IMR-90 (cell line): ENCODE measurements around the gene FCN1. TPM values are rescaled to one million over a fixed set of nuclear protein-coding genes. Genes with fewer than 3 reads are reported as not detected.

Source experiments
- ATAC-seq: fragments of 200-7000 bp; cut with Tn5 transposase; 2 replicates; pipeline ENCODE4 v1.9.1; 2020; ENCODE audit warnings: low read depth, mild to moderate bottlenecking, moderate library complexity
- BruUV-seq: library from RNA; stranded (reverse); fragments of 400-500 nt; replicated peaks from 2 replicates; lab custom pipeline; 2021; lab: Mats Ljungman, UMichigan
- CTCF ChIA-PET: fragments of 300-600 bp; formaldehyde crosslinking; extraction: SDS; loops from one replicate; lab custom pipeline; 2021; ENCODE audit warnings: antibody characterized with exemption; lab: Yijun Ruan, JAX
- POLR2A ChIA-PET: fragments of 300-600 bp; sonication (Branson Sonifier 250); formaldehyde crosslinking; loops from one replicate; lab custom pipeline; 2022; ENCODE audit warnings: antibody characterized with exemption; ENCODE audit not compliant: unreplicated experiment; lab: Charles Lee
- DNase-seq: peaks from one replicate; pipeline ENCODE4 v3.0.0; 2013
- H2AFZ ChIP-seq: replicated peaks from 2 replicates; pipeline ENCODE3; 2013; ENCODE audit warnings: low read length, mild to moderate bottlenecking; ENCODE audit not compliant: poor library complexity
- H2AK5ac ChIP-seq: 2 replicates; pipeline ENCODE4 v1.6.1; 2013; ENCODE audit warnings: low read depth, low read length, inconsistent platforms
- H2AK9ac ChIP-seq: replicated peaks from 2 replicates; pipeline ENCODE3; 2013; ENCODE audit warnings: mild to moderate bottlenecking, low read depth, low read length, moderate library complexity; ENCODE audit not compliant: poor library complexity
- H2BK120ac ChIP-seq: 2 replicates; pipeline ENCODE4 v1.6.1; 2013; ENCODE audit warnings: low read depth, low read length, inconsistent platforms
- H2BK15ac ChIP-seq: 3 replicates; pipeline ENCODE4 v1.6.1; 2013; ENCODE audit warnings: low read depth, low read length, inconsistent platforms
- H2BK20ac ChIP-seq: 2 replicates; pipeline ENCODE4 v1.6.1; 2013; ENCODE audit warnings: low read depth, mild to moderate bottlenecking, inconsistent platforms, low read length, moderate library complexity
- H2BK5ac ChIP-seq: 2 replicates; pipeline ENCODE4 v1.6.1; 2013; ENCODE audit warnings: mild to moderate bottlenecking, low read depth, low read length, inconsistent platforms; ENCODE audit not compliant: poor library complexity, severe bottlenecking
- H3K14ac ChIP-seq: replicated peaks from 2 replicates; pipeline ENCODE4 v1.6.1; 2013; ENCODE audit warnings: low read depth, low read length, inconsistent platforms
- H3K18ac ChIP-seq: 2 replicates; pipeline ENCODE4 v1.6.1; 2013; ENCODE audit warnings: low read depth, low read length, control low read depth
- H3K23ac ChIP-seq: 2 replicates; pipeline ENCODE4 v1.6.1; 2013; ENCODE audit warnings: low read depth, low read length, inconsistent platforms
- H3K27ac ChIP-seq: 2 replicates; pipeline ENCODE4 v1.5.1; 2013; ENCODE audit warnings: mild to moderate bottlenecking, control low read depth, low read length; ENCODE audit not compliant: insufficient read depth
- H3K27me3 ChIP-seq: 2 replicates; pipeline ENCODE4 v1.6.1; 2013; ENCODE audit warnings: low read length; ENCODE audit not compliant: control insufficient read depth, insufficient read depth
- H3K36me3 ChIP-seq: 2 replicates; pipeline ENCODE4 v1.6.1; 2013; ENCODE audit warnings: low read length, mixed read lengths; ENCODE audit not compliant: control insufficient read depth, insufficient read depth
- H3K4ac ChIP-seq: 2 replicates; pipeline ENCODE4 v1.6.1; 2013; ENCODE audit warnings: low read depth, low read length, inconsistent platforms
- H3K4me1 ChIP-seq: 2 replicates; pipeline ENCODE4 v1.6.1; 2013; ENCODE audit warnings: low read length, mixed read lengths; ENCODE audit not compliant: control insufficient read depth, insufficient read depth
- H3K4me2 ChIP-seq: 2 replicates; pipeline ENCODE4 v1.6.1; 2013; ENCODE audit warnings: low read depth, mild to moderate bottlenecking, control low read depth, low read length, moderate library complexity
- H3K4me3 ChIP-seq: 2 replicates; pipeline ENCODE4 v1.5.1; 2013; ENCODE audit warnings: low read depth, mild to moderate bottlenecking, control low read depth, low read length, moderate library complexity; ENCODE audit not compliant: insufficient read depth
- H3K56ac ChIP-seq: 2 replicates; pipeline ENCODE4 v1.6.1; 2013; ENCODE audit warnings: low read length, inconsistent platforms; ENCODE audit not compliant: insufficient read depth; ENCODE audit errors: extremely low read depth
- H3K79me1 ChIP-seq, 2 experiments: 2 replicates each; pipeline ENCODE4 v1.6.1; 2013; ENCODE audit warnings: low read length in 2 of 2, inconsistent platforms in 1 of 2, low read depth in 1 of 2
- H3K9ac ChIP-seq: 2 replicates; pipeline ENCODE4 v1.6.1; 2013; ENCODE audit warnings: low read depth, low read length, control low read depth
- H3K9me1 ChIP-seq: 2 replicates; pipeline ENCODE4 v1.6.1; 2013; ENCODE audit warnings: low read length, inconsistent platforms; ENCODE audit not compliant: insufficient read depth
- H3K9me3 ChIP-seq: 2 replicates; pipeline ENCODE4 v1.6.1; 2013; ENCODE audit warnings: low read length; ENCODE audit not compliant: control insufficient read depth, insufficient read depth
- H4K20me1 ChIP-seq: 2 replicates; pipeline ENCODE4 v1.6.1; 2013; ENCODE audit warnings: low read length, inconsistent platforms; ENCODE audit not compliant: insufficient read depth
- H4K5ac ChIP-seq: 2 replicates; pipeline ENCODE4 v1.6.1; 2013; ENCODE audit warnings: mild to moderate bottlenecking, low read depth, low read length, control low read depth
- H4K8ac ChIP-seq, 2 experiments: 2 replicates each; pipeline ENCODE4 v1.6.1; 2013; ENCODE audit warnings: low read depth in 2 of 2, low read length in 2 of 2, control low read depth in 1 of 2, inconsistent platforms in 1 of 2
- H4K91ac ChIP-seq: 2 replicates; pipeline ENCODE4 v1.6.1; 2013; ENCODE audit warnings: low read depth, low read length, inconsistent platforms; ENCODE audit not compliant: insufficient read depth
- CEBPB ChIP-seq: IDR thresholded peaks from 2 replicates; pipeline ENCODE4 v1.6.1; 2012; ENCODE audit warnings: low read depth, low read length, improper control_type of control experiment
- MAFK ChIP-seq: IDR thresholded peaks from 2 replicates; pipeline ENCODE4 v1.6.1; 2012; ENCODE audit warnings: low read depth, low read length, improper control_type of control experiment
- MXI1 ChIP-seq: IDR thresholded peaks from 2 replicates; pipeline ENCODE4 v1.6.1; 2012; ENCODE audit warnings: low read depth, mild to moderate bottlenecking, low read length, moderate library complexity, borderline replicate concordance
- NFE2L2 ChIP-seq: fragments of 150-350 bp; IDR thresholded peaks from 2 replicates; pipeline ENCODE4 v1.6.1; 2016; ENCODE audit warnings: low read depth, mild to moderate bottlenecking, low read length
- POLR2A ChIP-seq: IDR thresholded peaks from 2 replicates; pipeline ENCODE4 v1.6.1; 2012; ENCODE audit warnings: mild to moderate bottlenecking, low read depth, low read length
- RAD21 ChIP-seq: IDR thresholded peaks from 2 replicates; pipeline ENCODE4 v1.6.1; 2012; ENCODE audit warnings: low read length, improper control_type of control experiment
- RCOR1 ChIP-seq: IDR thresholded peaks from 2 replicates; pipeline ENCODE4 v1.6.1; 2012; ENCODE audit warnings: mild to moderate bottlenecking, low read length, improper control_type of control experiment; ENCODE audit not compliant: insufficient replicate concordance
- RFX5 ChIP-seq: IDR thresholded peaks from 2 replicates; pipeline ENCODE4 v1.8.0; 2012; ENCODE audit warnings: low read depth, mild to moderate bottlenecking, low read length, moderate library complexity
- whole genome bisulfite sequencing, 2 experiments: methylation state at CpG; one replicate each; pipeline versions ENCODE4 v1.1.5 to v1.1.7; 2013; ENCODE audit warnings: missing lambda C conversion rate in 2 of 2; ENCODE audit not compliant: insufficient read length in 1 of 2; ENCODE audit errors: extremely low coverage in 2 of 2; 5-methylcytosine and 5-hydroxymethylcytosine counted together
- dilution Hi-C: fragments of 300-500 bp; cut with HindIII; formaldehyde crosslinking; loops from one replicate; pipeline ENCODE4 v1.14.3; 2018; ENCODE audit warnings: low sequenced_read_pairs; ENCODE audit not compliant: unreplicated experiment
- in situ Hi-C: fragments of 300-500 bp; cut with MboI; formaldehyde crosslinking; loops from 3 replicates; pipeline ENCODE4 v1.14.3; 2019; ENCODE audit warnings: low sequenced_read_pairs, inconsistent platforms, mixed read lengths
- intact Hi-C: fragments of 100-400 bp; cut with micrococcal nuclease; formaldehyde crosslinking; loops from 2 replicates; pipeline ENCODE4 v1.10.0; 2022
- polyA plus RNA-seq, 3 experiments: library from polyadenylated mRNA; depleted of rRNA; stranded (reverse); fragments of >200 nt; gene quantifications; 2 replicates each; pipeline ENCODE4 v1.2.3, GENCODE V29; 2012; ENCODE audit warnings: low replicate concordance in 1 of 3
- total RNA-seq: library from RNA; depleted of rRNA; stranded (reverse); fragments of >200 nt; gene quantifications from 2 replicates; pipeline ENCODE4 v1.2.3, GENCODE V29; 2012
- TF ChIP-seq, protein P1 (sequence below): conservative IDR thresholded peaks from 2 replicates; pipeline ENCODE4 v1.5.1; 2012; ENCODE audit warnings: mild to moderate bottlenecking, low read depth, low read length, improper control_type of control experiment

The FCN1 gene
- total and polyA plus RNA-seq, 2 of the 4 experiments (the other 2 are of a cell fraction): not detected

DNA sequence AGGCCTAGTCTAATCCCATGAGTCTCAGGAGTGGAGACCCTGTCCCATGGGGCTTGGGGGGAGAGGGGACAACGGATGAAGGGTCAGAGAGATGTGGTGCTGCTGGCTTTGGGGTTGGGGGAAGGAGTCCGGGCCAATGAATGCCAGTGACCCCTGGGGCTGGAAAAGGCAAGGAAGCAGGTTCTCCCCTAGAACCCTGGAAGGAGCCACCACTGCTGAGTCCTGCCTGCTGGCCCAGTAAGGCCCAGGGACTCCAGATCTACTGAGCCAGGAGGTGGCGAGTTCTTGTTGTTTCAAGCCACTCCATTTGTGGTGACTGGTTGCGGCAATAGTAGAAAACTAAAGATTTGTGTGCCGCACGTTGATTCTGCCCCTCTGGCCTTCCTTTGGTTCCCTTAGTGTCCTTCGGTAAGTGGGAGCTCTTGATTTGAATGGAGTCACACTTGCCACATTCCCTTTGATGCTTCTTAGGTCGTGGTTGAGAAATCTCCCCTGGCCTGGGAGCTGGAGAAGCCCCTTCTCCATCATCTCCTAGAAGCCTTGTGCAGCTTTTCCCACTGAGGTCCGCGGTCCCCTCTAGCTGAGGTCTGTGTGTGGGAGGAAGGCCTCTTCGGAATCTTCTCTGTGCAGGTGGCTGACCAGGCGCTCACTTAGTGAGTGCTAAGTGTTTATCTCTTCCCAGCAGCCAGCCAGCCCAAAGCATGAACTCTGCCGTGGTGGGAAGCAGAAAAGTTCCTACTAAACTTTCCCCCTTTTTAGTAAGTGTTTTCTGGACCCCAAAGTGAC lies 9.0 kb downstream of the FCN1 start:
- Histone ChIP-seq H3K9me3 (no peaks in the 10 kb centered on the region), H3K56ac (no peak overlapping the region), H2BK120ac (no peak overlapping the region), H3K14ac (no peak overlapping the region), H3K36me3 (no peaks in the 10 kb centered on the region), H3K9ac (no peak overlapping the region), H3K23ac (no peak overlapping the region), H4K91ac (no peak overlapping the region), H2BK5ac (no peak overlapping the region), H3K27me3 (peaks cover 41% of the 10 kb centered on the region), H3K4me1 (no peaks in the 10 kb centered on the region), H4K8ac (no peak overlapping the region), H2AK5ac (no peak overlapping the region), H4K5ac (no peak overlapping the region), H3K4me3 (no peak overlapping the region), H3K4ac (no peak overlapping the region), H2BK15ac (no peak overlapping the region), H4K20me1 (no peaks in the 10 kb centered on the region), H3K79me1 (no peaks in the 10 kb centered on the region), H2BK20ac (no peak overlapping the region), H3K18ac (no peak overlapping the region), H2AFZ (no peak overlapping the region), H2AK9ac (no peak overlapping the region), H3K27ac (no peak overlapping the region), H3K9me1 (no peaks in the 10 kb centered on the region; the same call in 1 of the 2 replicates), H3K4me2 (no peak overlapping the region)
- TF ChIP-seq RFX5 (no peak), RCOR1 (no peak), MXI1 (no peak), MAFK (no peak), RAD21 (no peak), POLR2A (no peak), NFE2L2 (no peak), CEBPB (no peak)
- TF ChIP-seq, protein P1, sequence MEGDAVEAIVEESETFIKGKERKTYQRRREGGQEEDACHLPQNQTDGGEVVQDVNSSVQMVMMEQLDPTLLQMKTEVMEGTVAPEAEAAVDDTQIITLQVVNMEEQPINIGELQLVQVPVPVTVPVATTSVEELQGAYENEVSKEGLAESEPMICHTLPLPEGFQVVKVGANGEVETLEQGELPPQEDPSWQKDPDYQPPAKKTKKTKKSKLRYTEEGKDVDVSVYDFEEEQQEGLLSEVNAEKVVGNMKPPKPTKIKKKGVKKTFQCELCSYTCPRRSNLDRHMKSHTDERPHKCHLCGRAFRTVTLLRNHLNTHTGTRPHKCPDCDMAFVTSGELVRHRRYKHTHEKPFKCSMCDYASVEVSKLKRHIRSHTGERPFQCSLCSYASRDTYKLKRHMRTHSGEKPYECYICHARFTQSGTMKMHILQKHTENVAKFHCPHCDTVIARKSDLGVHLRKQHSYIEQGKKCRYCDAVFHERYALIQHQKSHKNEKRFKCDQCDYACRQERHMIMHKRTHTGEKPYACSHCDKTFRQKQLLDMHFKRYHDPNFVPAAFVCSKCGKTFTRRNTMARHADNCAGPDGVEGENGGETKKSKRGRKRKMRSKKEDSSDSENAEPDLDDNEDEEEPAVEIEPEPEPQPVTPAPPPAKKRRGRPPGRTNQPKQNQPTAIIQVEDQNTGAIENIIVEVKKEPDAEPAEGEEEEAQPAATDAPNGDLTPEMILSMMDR: no peak
- in situ Hi-C loops (no loop called here), intact Hi-C loops (no loop called here), dilution Hi-C loops (no loop called here)
- CTCF ChIA-PET: no interaction called here
- POLR2A ChIA-PET: no interaction called here
- WGBS, 2 experiments: no CpG with 5 or more reads among the region's 13 CpGs
- BruUV-seq: no TSS peak
- ATAC-seq (no peak), DNase-seq (no peak)
